Measurements from ENCODE around the gene MEGF11. TPM values are rescaled to one million over a fixed set of nuclear protein-coding genes. Genes with fewer than 3 reads are reported as not detected.

MEGF11 gene
- total RNA-seq, 1 experiment from 2014 or later, result not detected

DNA sequence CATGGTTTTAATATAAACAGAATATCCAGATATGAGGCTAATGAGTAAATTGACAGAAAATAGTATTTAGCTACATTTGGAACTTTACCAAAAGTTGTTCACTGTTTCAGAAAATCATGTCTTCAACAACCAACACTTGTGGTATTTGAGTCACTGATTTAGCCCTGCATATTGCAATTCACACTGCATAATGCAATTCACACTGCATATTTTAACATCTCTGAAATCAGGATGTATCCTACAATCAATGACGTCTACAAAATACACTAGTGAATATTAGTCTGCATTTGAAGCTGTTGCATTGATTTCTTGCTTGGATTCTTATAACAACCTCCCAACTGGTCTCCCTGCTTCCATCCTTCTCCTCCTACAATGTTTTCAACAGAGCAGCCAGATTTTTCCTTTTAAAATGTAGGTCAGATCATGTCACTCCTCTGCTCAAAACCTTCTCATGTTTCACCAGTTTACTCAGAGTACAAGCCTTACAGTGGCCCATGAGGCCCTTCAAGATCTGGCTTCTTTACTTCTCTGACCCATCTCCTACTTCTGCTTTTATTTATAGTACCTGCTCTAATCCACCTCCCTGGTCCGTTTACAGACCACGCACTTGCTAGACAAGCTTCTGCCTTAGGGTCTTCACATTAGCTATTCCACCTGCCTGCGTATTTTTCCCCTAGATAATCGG is 395.7 kb downstream of the MEGF11 start:
- ChIA-PET POLR2A (ENCODE audit: unreplicated experiment) (no interaction called here), CTCF (interaction anchor here (0.6 to 0.8 kb wide), 3 partner anchors 25 to 1976 kb away, joined by 3 to 7 read pairs (median 3); no protein-coding TSS in a partner anchor)
- no peaks in the 10 kb centered on the region for H3F3A ChIP-seq (ENCODE audit: insufficient read depth, low read depth)
- intact Hi-C loops (cut with micrococcal nuclease; ENCODE audit: unreplicated experiment), result loop anchor here (5.0 kb wide), 1 partner anchor 66 kb away; the partner anchor contains the start of gene DENND4A
- BruUV-seq (replicated peaks), result no TSS peak
- H3K9me3 ChIP-seq (ENCODE audit: insufficient read depth, low read depth), result no peaks in the 10 kb centered on the region
- H3K4me1 ChIP-seq (replicated peaks; ENCODE audit: insufficient read depth), result no peaks in the 10 kb centered on the region
- H2AFZ ChIP-seq, result no peak overlapping the region
- H3K79me2 ChIP-seq (ENCODE audit: low read depth), result no peaks in the 10 kb centered on the region
- no peaks in the 10 kb centered on the region for H4K20me1 ChIP-seq (ENCODE audit: insufficient read depth)
- H3K27me3 ChIP-seq (ENCODE audit: insufficient read depth, low read depth), result no peaks in the 10 kb centered on the region
- no peak for DNase-seq
- H3K27ac ChIP-seq, result no peak overlapping the region
- no peak overlapping the region for H3K4me2 ChIP-seq
- H3K9me2 ChIP-seq (ENCODE audit: insufficient read depth), result no peaks in the 10 kb centered on the region
- H3K36me3 ChIP-seq (ENCODE audit: low read depth), result no peaks in the 10 kb centered on the region
- H3K4me3 ChIP-seq, result no peak overlapping the region
- TF ChIP-seq, protein P1, sequence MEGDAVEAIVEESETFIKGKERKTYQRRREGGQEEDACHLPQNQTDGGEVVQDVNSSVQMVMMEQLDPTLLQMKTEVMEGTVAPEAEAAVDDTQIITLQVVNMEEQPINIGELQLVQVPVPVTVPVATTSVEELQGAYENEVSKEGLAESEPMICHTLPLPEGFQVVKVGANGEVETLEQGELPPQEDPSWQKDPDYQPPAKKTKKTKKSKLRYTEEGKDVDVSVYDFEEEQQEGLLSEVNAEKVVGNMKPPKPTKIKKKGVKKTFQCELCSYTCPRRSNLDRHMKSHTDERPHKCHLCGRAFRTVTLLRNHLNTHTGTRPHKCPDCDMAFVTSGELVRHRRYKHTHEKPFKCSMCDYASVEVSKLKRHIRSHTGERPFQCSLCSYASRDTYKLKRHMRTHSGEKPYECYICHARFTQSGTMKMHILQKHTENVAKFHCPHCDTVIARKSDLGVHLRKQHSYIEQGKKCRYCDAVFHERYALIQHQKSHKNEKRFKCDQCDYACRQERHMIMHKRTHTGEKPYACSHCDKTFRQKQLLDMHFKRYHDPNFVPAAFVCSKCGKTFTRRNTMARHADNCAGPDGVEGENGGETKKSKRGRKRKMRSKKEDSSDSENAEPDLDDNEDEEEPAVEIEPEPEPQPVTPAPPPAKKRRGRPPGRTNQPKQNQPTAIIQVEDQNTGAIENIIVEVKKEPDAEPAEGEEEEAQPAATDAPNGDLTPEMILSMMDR (conservative IDR thresholded peaks at IDR 0.05), result no peak
- no peak for TF ChIP-seq EZH2 (IDR thresholded peaks at IDR 0.05; ENCODE audit: low read depth)

DNA sequence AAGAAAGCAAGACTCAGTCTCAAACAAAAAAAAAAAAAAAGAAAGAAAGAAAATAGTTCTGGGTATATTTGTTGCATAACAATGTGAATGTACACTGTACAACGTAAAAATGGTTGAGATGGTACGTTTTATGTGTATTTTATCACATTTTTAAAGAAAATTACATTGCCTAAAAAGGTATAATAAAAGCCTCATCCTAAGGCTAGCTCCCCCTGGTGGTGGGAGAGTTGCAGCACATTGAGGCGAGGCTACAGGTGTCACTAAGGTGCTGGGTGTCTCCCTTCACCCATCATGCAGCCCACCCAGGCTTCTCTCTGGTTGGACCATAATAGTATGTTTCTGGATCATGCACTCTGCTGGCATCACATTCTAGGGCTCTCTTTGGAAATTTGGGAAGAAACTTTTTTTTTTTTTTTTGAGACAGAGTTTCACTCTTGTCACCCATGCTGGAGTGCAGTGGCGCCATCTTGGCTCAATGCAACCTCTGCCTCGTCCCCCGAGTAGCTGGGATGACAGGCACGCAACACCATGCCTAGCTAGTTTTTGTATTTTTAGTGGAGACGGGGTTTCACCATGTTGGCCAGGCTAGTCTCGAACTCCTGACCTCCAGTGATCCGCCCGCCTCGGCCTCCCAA is 396.6 kb downstream of the MEGF11 start:
- H3K4me1 ChIP-seq (replicated peaks; ENCODE audit: insufficient read depth), result no peaks in the 10 kb centered on the region
- H3K27ac ChIP-seq, result no peak overlapping the region
- H3K79me2 ChIP-seq (ENCODE audit: low read depth), result no peaks in the 10 kb centered on the region
- intact Hi-C loops (cut with micrococcal nuclease; ENCODE audit: unreplicated experiment), result loop anchor here (5.0 kb wide), 1 partner anchor 65 kb away; the partner anchor contains the start of gene DENND4A
- BruUV-seq (replicated peaks), result no TSS peak
- H3K9me2 ChIP-seq (ENCODE audit: insufficient read depth), result no peaks in the 10 kb centered on the region
- CTCF ChIA-PET, result interaction anchor here (0.6 to 1.0 kb wide), 8 partner anchors 15 to 1975 kb away, joined by 3 to 7 read pairs (median 4); no protein-coding TSS in a partner anchor
- no peak overlapping the region for H3K4me2 ChIP-seq
- H3K27me3 ChIP-seq (ENCODE audit: insufficient read depth, low read depth), result no peaks in the 10 kb centered on the region
- DNase-seq, result peak; percentile 44 to 59
- H3F3A ChIP-seq (ENCODE audit: insufficient read depth, low read depth), result no peaks in the 10 kb centered on the region
- H3K4me3 ChIP-seq, result no peak overlapping the region
- TF ChIP-seq, protein P1 (conservative IDR thresholded peaks at IDR 0.05), result peak; percentile 80
- no peak for TF ChIP-seq EZH2 (IDR thresholded peaks at IDR 0.05; ENCODE audit: low read depth)
- no peaks in the 10 kb centered on the region for H4K20me1 ChIP-seq (ENCODE audit: insufficient read depth)
- H3K9me3 ChIP-seq (ENCODE audit: insufficient read depth, low read depth), result no peaks in the 10 kb centered on the region
- POLR2A ChIA-PET (ENCODE audit: unreplicated experiment), result no interaction called here
- H2AFZ ChIP-seq, result no peak overlapping the region
- H3K36me3 ChIP-seq (ENCODE audit: low read depth), result no peaks in the 10 kb centered on the region

DNA sequence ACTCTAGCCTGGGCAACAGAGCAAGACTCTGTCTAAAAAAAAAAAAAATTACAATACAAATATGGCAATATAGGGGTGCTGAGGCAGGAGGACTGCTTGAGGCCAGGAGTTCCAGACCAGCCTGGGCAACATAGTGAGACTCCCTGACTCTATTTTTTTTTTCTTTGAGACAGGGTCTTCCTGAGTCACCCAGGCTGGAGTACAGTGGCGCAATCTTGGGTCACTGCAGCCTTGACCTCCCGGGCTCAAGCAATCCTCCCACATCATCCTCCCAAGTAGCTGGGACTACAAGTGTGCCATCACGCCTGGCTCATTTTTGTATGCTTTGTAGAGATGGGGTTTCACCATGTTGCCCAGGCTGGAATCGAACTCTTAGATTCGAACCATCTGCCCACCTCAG is 401.6 kb downstream of the MEGF11 start:
- POLR2A ChIA-PET (ENCODE audit: unreplicated experiment), result no interaction called here
- intact Hi-C loops (cut with micrococcal nuclease; ENCODE audit: unreplicated experiment), result no loop called here
- CTCF ChIA-PET, result no interaction called here

More for the DNA sequence above, 401.6 kb downstream of the MEGF11 start:
- Histone ChIP-seq H2AFZ (no peak overlapping the region), H3K36me3 (ENCODE audit: low read depth) (no peaks in the 10 kb centered on the region), H4K20me1 (ENCODE audit: insufficient read depth) (no peaks in the 10 kb centered on the region), H3K27ac (no peak overlapping the region), H3K4me3 (no peak overlapping the region), H3K4me2 (no peak overlapping the region), H3K4me1 (replicated peaks; ENCODE audit: insufficient read depth) (no peaks in the 10 kb centered on the region), H3F3A (ENCODE audit: insufficient read depth, low read depth) (no peaks in the 10 kb centered on the region), H3K9me2 (ENCODE audit: insufficient read depth) (no peaks in the 10 kb centered on the region), H3K9me3 (ENCODE audit: insufficient read depth, low read depth) (no peaks in the 10 kb centered on the region), H3K79me2 (ENCODE audit: low read depth) (no peaks in the 10 kb centered on the region), H3K27me3 (ENCODE audit: insufficient read depth, low read depth) (no peaks in the 10 kb centered on the region)
- TF ChIP-seq EZH2 (IDR thresholded peaks at IDR 0.05; ENCODE audit: low read depth), result no peak
- TF ChIP-seq, protein P1 (conservative IDR thresholded peaks at IDR 0.05), result no peak
- DNase-seq, result no peak
- BruUV-seq (replicated peaks), result no TSS peak
